HL-60 (cell line): ENCODE measurements around the gene WDFY2.

Source experiments
- DNase-seq, 2 experiments: peaks; one replicate each; pipeline ENCODE4 v3.0.0-alpha.2; 2010 to 2020; ENCODE audit warnings: low read depth in 1 of 2, low spot score in 1 of 2
- H3K27ac ChIP-seq: fragments of 250-450 bp; sonication (Bioruptor Pico); replicated peaks from 2 replicates; pipeline ENCODE4 v1.5.1; 2020; ENCODE audit warnings: mild to moderate bottlenecking, moderate library complexity
- H3K27me3 ChIP-seq: fragments of 250-450 bp; sonication (Bioruptor Pico); 2 replicates; pipeline ENCODE4 v1.5.1; 2021; ENCODE audit warnings: mild to moderate bottlenecking, moderate library complexity; ENCODE audit not compliant: insufficient read depth, poor library complexity, severe bottlenecking
- H3K4me3 ChIP-seq: replicated peaks from 2 replicates; pipeline ENCODE4 v1.5.1; 2011; ENCODE audit warnings: mild to moderate bottlenecking, control low read depth, low read length; ENCODE audit not compliant: insufficient read depth
- CTCF ChIP-seq: IDR thresholded peaks from one replicate; pipeline ENCODE4 v1.5.1; 2011; ENCODE audit warnings: low read length, control low read depth, inconsistent platforms; ENCODE audit not compliant: insufficient read depth
- GABPA ChIP-seq: IDR thresholded peaks from 2 replicates; pipeline ENCODE4 v1.6.1; 2012; ENCODE audit warnings: low read depth
- POLR2AphosphoS5 ChIP-seq: IDR thresholded peaks from 2 replicates; pipeline ENCODE4 v1.6.1; 2012; ENCODE audit warnings: low read depth
- REST ChIP-seq: IDR thresholded peaks from 2 replicates; pipeline ENCODE4 v1.6.1; 2012; ENCODE audit warnings: low read depth; ENCODE audit not compliant: insufficient replicate concordance
- SPI1 ChIP-seq: IDR thresholded peaks from 2 replicates; pipeline ENCODE4 v1.6.1; 2012; ENCODE audit warnings: low read depth, mild to moderate bottlenecking, borderline replicate concordance

The WDFY2 gene

GRCh38 chr13:51547425-51548176, 36.7 kb upstream of the WDFY2 start:
- no peak overlapping the region for H3K27ac ChIP-seq
- TF ChIP-seq SPI1: no peak
- TF ChIP-seq REST: no peak
- TF ChIP-seq GABPA: no peak
- no peak for TF ChIP-seq CTCF
- TF ChIP-seq POLR2AphosphoS5: no peak
- DNase-seq: no peak
- no peak overlapping the region for H3K4me3 ChIP-seq
- H3K27me3 ChIP-seq: no peaks in the 10 kb centered on the region

GRCh38 chr13:51549050-51549449, 35.2 kb upstream of the WDFY2 start:
- peak; percentile 85 to 87 for DNase-seq
- TF ChIP-seq REST (peak; percentile 63), SPI1 (peak; percentile 56; the same call in 1 of the 2 replicates), GABPA (no peak), POLR2AphosphoS5 (no peak), CTCF (no peak)
- no peaks in the 10 kb centered on the region for H3K27me3 ChIP-seq
- H3K4me3 ChIP-seq: no peak overlapping the region
- no peak overlapping the region; the same call in 1 of the 2 replicates for H3K27ac ChIP-seq

- H3K27me3 ChIP-seq: no peaks in the 10 kb centered on the region
- H3K4me3 ChIP-seq: no peak overlapping the region
- no peak for DNase-seq
- no peak overlapping the region for H3K27ac ChIP-seq
- TF ChIP-seq CTCF: no peak
- no peak for TF ChIP-seq REST
These were observed 34.7 kb upstream of the WDFY2 start for GRCh38 chr13:51549593-51549992.
